ENCODE data around the gene S100A6.
A peak's percentile ranks its signal among the peaks of the same experiment; 100 is the strongest.
"Not testable (repeated sequence)": the region's sequence is repeated elsewhere in the genome, so short reads cannot be mapped to it uniquely, and the experiment has no call there.

The S100A6 gene

GRCh38 chr1:153526132-153526543 is 9.7 kb downstream of the S100A6 start:
- DNase-seq, result no peak

DNA sequence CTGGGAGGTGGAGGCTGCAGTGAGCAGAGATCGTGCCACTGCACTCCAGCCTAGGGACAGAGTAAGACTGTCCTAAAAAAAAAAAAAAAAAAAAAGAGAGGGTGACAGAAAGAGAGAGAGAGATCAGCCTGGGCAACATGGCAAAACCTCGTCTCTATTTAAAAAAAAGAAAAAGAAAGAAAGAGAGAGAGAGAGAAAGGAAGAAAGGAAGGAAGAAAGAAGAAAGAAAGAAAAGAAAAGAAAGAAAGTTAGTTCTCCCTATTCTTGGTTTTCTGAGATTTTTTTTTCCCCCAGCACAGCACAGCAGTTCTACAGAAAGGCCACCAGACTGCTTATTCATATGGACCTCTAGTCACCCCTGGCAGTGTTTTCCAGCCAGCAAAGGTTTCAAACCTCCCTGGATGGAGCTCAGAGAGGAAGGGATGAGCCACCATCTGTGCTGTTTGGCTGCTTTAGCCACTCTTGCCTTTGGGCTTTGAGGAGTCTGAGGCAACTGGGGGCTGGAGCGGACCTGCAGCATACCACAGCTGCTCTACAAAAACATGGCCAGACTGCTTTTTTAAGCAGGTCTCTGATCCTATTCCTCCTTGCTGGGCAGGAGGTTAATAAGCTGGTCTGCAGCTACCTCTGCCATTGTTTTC is 10.6 kb downstream of the S100A6 start:
- no peak for DNase-seq

DNA sequence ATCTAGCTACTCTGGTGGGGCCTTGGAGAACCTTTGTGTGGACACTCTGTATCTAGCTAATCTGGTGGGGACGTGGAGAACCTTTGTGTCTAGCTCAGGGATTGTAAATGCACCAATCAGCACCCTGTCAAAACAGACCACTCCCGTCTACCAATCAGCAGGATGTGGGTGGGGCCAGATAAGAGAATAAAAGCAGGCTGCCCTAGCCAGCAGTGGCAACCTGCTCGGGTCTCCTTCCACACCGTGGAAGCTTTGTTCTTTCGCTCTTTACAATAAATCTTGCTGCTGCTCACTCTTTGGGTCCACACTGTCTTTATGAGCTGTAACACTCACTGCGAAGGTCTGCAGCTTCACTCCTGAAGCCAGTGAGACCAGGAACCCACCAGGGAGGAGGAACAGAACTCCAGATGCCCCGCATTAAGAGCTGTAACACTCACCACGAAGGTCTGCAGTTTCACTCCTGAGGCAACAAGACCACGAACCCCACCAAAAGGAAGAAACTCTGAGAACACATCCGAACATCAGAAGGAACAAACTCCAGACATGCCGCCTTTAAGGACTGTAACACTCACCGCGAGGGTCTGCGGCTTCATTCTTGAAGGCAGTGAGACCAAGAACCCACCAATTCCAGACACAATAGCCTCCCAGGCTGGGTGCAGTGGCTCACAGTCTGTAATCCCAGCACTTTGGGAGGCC is 13.3 kb downstream of the S100A6 start:
- DNase-seq, result not testable (repeated sequence)

GRCh38 chr1:153521808-153522207 is 14.0 kb downstream of the S100A6 start:
- DNase-seq, result not testable (repeated sequence)

DNA sequence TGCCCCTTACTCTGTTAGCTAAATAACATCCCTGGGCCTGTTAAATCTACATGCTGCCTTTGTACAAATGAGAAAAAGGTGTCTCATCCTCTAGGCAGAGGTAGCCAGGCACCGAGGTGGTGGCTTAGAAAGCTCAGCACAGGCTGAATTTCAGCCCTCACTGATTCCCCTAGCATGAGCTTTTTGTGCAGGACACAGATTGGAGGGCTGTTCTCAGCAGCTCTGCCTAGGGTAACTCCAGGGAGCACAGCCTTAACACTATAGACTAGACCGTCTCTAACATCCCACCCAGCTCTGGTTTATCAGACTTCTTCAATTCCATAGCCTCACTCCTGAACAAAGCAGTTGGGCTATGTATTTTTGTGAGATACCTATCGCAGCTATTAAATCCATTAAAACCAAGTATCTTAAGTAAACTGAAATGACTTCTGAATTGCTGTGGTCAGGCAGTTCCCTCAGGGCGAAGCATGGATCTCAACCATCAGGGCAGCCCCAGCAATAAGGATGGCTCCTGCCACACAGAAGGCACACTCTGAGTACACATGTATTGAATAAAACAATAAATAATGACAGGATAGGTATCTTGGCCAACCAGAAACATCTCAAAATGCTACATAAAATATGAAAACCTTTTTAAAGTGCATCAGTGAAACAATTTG is 14.8 kb downstream of the S100A6 start:
- no peak for DNase-seq

DNA sequence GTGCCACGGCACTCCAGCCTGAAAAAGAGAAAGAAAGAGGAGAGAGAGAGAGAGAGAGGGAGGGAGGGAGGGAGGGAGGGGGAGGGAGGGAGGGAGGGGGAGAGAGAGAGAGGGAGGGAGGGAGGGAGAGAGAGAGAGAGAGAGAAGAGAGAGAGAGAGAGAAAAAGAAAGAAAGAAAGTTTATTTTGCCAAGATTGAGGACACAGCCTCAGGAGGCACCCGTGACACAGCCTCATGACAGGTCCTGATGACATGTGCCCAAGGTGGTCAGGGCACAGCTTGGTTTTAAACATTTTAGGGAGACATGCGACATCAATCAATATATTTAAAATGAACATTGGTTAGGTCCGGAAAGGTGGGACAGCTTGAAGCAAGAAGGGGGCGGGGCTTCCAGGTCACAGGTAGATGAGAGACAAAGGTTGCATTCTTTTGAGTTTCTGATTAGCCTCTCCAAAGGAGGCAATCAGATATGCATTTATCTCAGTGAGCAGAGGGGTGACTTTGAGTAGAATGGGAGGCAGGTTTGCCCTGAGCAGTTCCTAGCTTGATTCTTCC is 15.6 kb downstream of the S100A6 start:
- not testable (repeated sequence) for DNase-seq

- no peak for DNase-seq
Observed at GRCh38 chr1:153519242-153519641, 16.5 kb downstream of the S100A6 start.

DNA sequence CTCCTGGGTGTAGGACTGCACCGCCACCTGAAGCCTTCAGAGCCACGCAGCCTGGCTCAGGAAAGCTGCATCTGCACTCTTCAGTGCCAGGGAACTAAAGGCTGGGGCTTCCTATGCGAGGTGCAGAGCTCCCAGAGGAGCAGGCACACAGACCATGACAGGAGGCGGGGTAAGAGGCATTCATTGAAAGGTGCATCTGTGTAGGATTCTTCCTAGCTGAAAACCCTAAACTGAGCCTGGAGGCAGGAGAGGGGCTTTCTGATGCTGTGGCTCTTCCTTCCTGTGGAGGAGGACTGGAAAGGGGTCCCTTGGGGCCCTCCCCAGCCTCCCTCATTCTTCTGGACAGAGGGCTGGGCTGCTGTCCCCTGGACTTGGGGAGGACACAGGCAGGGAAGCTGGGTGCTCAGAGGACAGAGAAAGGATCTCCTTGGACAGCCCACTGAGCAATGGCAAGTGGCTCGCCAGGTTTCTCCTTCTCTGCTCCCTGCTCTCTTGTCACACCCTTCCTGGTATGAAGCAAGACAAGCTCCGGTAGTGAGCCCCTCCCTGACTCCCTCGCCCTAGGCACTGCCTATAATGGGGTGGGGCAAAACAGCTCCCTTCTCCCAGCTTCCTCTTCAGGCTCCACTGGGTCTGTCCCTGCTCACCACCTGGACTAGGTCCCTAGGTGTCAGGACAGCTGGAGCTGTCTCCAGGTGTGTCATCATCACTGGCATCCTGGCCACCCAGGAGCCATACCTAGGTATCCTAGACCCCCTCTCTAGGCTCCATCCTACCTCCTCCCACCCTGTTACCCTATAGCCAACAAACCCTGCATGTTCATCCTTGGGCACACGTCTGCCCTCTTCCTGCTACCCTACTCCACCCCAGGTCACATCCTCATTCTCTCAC is 20.0 kb downstream of the S100A6 start:
- no peak for DNase-seq

DNA sequence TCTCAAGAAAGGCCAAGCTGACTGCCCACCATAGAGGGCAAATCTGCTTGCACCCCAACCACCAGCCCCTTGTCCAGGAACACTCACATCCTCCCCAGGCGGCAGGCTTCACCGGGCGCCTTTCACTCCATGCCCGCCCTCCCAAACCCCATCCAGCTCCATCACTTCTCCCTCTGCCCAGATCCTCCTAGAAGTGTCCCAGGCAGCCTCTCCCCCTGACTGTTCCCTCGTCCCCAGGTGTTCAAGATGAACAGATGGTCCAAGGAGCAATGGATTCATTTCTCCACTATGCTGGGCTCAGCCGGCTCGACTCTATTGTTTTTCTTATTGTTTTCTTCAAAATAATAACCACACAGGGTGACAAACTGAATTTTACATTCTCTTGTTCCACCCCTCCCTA is 22.1 kb downstream of the S100A6 start:
- no peak for DNase-seq

GRCh38 chr1:153513023-153513422 is 22.8 kb downstream of the S100A6 start:
- DNase-seq, result no peak

DNA sequence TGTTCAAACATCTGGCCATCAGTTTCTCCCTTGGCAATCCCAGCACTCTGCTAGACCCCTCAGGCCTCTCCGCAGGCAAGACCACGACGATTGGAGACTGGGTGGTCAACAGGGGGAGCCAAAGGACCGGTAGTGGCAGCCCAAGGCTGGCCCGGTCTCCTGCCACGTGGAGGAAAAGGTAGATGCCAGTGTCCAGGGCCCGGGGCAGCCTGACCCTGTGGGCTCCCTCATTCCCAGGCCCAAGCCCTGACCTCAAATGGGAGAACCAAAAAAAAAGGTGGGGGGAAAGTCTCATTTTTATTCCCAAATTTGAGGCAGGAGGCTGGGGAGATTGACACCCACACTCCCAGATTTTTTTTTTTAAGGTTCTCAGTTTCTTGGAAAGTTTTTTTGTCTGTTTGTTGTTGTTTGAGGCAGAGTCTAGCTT is 24.8 kb downstream of the S100A6 start:
- DNase-seq, result peak; percentile 76

DNA sequence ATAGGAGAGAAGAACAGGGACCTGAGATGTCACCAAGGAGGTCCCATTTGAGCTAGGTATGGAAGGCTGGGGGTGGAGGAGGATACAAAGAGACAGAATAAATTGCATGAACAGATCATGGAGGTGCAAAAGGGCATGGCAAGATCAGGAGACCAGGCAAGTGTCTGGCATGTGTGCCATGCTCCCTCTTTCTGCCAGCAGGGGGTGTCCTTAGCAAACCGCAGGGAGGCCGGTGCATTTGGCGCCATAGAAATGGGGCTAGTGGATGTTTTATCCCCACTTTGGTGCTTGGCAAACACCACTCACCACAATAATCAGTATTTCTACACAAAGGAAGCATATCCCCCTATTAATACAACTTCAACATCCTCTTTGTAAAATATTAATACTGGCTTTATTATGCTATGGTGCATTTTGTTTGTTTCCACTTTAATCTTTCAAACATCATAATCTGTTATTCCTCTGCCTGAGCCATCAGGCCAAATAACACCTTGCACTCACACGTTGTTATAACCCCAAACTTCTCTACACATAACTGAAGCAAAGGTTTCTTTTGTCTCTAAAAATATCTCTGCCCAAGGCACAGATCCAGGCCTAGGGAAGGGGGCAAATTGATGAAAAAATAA is 25.9 kb downstream of the S100A6 start:
- peak; percentile 59 for DNase-seq

GRCh38 chr1:153509036-153509435 is 26.8 kb downstream of the S100A6 start:
- DNase-seq, result no peak

GRCh38 chr1:153507926-153508583 is 27.7 kb downstream of the S100A6 start:
- no peak for DNase-seq

DNA sequence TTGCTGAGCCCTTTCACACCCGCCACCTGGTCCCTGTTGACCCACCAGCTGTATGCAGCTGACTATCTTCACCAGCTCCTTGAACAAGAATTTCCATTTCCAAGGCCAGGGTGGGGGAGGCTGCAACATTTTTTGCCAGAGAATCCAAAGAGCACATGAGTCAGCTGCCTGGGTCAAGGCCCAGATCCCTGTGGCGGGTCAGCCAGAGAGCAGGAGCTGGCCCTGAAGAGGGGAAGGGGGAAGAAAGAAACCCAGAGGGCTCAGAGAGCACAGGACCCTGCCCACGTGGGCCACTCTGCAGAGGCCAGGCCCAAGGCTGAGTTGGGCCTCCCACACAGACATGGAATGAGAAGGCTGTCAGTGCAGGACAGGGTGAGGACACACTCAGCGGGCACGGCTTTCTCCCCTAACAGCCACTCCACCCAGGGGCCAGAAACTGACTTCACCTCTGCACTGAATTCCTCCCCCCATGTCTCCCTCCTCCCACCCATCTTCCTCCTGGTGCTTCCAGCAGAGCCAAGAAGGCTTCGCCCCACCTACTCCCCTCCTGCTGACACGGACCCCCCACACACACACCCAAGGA is 28.9 kb downstream of the S100A6 start:
- DNase-seq, result no peak

DNA sequence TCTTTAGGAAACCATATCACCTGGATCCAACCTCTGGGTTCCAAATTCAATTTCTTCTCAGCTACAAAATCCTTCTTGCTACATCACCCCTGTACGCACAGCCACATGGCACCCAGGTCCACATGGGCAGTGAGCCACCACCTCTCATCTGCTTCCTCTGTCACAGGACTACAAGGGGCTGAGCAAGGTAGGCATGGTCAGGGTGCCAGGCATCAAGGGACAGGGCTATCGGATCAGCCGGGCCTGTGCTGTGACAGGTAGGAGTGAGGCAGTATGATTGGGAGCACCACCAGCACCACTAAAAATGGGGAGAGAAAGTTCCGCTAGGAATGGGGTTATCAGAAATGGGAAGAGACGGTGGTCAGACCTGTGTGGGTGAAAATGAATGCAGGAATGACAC is 29.4 kb downstream of the S100A6 start:
- no peak for DNase-seq

- DNase-seq, result no peak
Observed at GRCh38 chr1:153505576-153505975, 30.2 kb downstream of the S100A6 start.

DNA sequence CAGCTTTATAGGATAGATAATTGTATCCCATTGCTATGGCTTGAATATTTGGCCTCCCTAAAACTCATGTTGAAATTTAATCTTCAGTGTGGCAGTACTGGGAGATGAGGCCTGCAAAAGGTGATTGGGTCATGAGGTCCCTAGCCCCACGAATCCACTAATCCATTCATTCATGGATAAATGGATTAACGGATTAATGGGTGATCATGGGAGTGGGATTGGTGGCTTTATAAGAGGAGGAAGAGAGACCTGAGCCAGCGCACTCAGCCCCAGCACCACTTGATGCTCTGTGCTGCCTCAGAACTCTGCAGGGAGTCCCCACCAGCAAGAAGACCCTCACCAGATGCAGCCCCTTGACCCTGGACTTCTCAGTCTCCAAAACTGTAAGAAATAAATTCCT is 32.0 kb downstream of the S100A6 start:
- no peak for DNase-seq

DNA sequence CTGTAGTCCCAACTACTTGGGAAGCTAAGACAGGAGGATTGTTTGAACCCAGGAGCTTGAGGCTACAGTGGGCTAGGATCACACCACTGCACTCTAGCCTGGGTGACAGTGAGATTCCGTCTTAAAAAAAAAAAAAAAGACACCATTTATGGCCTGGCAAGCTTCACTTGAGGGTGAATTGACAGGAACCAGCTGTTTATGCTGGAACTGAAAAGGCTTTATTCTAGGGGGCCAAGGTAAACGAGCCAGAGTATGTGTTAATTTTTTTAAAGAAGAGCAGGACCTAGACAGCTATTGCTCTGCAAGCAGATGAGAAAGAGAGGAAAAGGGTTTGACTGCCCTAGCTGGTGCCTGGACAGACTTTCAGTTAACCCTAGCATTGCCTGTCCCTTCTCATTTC is 37.0 kb downstream of the S100A6 start:
- DNase-seq, result no peak

DNA sequence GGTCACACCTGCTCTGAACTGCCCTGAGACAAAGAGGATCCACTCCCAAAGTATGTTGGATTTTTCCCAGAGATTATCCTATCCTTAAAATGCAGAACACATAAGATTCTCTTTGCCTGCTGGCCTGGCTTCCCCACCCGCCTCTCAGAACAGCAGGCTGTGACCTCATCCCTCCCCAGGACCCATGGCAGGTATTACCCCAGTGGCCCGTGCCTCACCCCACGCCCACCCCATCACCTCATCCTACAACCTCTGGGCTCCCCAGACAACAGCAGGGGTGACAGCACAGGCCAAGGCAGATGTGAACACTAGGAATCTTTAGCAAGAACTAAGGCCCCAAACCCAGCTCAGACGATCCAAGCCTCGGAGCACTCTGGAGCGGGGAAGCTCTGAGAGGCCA is 40.3 kb downstream of the S100A6 start:
- DNase-seq, result no peak

DNA sequence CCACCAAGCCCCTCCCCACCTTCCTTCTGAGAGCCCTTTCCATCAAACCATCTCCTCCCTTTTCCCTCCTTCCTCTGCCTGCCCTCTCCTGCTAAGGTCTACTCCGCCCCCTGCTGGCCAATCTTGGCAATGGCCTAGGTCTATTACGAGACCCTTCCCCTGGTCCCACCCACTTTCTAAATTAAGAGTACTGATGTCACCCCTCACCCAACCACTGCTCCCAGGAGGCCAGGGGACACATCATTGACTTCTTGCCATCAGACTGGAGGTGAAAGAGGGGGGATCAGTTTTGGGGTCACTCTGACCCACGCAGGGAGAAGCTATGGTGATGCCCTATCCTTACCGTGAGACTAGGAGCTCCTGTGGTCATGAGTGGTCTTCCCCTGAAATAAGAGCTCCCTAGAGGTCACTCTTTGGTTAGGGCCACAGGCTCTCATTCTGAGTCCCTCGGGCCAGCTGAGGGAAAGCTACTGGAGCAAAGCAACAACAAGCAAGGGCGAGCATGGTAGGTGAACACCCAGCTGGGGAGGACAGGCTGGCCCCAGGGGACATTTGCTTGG is 40.7 kb downstream of the S100A6 start:
- DNase-seq, result peak; percentile 72 to 79
